ENCODE results near the gene ELAPOR2.
"Not testable (repeated sequence)": the region's sequence is repeated elsewhere in the genome, so short reads cannot be mapped to it uniquely, and the experiment has no call there.

ELAPOR2 gene, protein sequence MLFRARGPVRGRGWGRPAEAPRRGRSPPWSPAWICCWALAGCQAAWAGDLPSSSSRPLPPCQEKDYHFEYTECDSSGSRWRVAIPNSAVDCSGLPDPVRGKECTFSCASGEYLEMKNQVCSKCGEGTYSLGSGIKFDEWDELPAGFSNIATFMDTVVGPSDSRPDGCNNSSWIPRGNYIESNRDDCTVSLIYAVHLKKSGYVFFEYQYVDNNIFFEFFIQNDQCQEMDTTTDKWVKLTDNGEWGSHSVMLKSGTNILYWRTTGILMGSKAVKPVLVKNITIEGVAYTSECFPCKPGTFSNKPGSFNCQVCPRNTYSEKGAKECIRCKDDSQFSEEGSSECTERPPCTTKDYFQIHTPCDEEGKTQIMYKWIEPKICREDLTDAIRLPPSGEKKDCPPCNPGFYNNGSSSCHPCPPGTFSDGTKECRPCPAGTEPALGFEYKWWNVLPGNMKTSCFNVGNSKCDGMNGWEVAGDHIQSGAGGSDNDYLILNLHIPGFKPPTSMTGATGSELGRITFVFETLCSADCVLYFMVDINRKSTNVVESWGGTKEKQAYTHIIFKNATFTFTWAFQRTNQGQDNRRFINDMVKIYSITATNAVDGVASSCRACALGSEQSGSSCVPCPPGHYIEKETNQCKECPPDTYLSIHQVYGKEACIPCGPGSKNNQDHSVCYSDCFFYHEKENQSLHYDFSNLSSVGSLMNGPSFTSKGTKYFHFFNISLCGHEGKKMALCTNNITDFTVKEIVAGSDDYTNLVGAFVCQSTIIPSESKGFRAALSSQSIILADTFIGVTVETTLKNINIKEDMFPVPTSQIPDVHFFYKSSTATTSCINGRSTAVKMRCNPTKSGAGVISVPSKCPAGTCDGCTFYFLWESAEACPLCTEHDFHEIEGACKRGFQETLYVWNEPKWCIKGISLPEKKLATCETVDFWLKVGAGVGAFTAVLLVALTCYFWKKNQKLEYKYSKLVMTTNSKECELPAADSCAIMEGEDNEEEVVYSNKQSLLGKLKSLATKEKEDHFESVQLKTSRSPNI

DNA sequence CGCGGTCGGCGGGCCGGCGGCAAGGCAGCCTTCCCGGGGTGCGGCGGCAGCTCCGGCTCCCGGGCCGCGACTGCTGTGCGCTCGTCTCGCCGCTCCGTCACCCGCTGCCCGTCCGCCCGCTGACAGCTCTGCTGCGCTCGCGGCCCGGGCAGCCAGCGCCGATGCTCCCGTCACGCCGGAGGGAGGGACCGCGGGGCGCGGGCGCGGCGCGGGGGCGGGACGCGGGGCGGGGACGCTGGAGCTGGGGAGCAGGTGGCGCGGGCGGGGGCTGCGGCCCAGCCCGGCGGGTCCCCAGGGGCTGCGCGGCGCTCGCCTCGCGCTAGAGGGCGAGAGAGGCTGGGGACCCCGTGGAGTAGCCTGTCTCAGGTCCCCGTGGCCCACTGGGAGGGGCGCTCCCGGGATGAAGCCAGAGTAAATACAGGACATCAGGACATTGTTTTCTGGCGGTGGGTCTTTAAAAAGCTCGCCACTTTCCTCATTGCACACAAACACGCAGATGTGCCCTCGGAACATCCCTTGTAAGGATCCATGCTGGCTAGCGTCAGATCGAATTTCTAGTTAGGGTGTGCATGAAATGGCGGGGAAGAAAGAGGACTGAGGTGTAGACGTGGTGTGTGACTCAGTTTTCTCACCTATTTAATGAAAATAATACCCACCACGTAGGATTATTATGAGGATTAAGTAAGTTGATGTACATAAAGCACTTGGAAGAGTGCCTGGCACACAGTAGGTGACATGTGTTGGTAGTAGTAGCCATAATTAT lies at the start of gene ELAPOR2:
Gene ELAPOR2 (minus strand): TSS at position 130 of the 763 bp plus-strand sequence. CDS start 141 bp downstream, outside the sequence.
- DNase-seq: peak; percentile 77

DNA sequence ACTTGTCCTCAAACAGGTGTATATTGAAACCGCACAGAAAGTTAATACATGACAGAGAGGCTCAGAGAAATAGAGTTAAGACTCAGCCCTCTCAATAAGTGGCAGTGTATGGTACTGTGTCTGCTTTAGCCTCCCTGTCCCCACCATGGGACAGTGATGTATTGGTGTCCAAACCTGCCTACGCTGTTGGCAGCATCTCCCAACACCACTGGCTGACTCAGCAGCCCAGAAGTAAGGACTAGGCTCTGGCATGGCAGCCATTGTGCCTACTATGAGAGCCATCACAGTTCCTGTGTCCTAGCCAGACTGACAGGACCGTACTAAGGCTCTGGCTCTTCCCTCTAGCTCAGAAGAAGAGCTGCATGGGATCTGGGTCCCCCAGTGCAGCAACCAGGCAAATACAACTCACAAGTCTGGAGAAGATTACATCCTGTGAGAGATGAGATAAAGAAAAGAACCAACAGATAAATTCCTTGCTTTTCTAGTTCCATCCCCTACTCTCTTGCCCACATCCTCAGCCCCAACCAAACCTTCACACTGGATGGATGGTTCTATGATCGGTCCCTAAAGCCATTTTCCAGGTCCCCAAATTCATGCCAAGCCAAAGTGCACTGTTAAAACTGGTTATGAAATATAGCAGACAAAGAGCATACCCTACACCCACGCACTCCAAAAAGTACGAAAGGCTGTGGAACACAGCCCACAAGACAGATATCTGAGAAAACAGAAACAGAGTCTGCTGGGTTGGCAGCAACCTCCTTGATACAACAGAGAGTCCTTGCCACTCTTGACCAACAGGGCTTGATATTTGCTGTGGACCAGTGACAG lies 48.7 kb upstream of the ELAPOR2 start:
- peak; percentile 38 for DNase-seq

DNA sequence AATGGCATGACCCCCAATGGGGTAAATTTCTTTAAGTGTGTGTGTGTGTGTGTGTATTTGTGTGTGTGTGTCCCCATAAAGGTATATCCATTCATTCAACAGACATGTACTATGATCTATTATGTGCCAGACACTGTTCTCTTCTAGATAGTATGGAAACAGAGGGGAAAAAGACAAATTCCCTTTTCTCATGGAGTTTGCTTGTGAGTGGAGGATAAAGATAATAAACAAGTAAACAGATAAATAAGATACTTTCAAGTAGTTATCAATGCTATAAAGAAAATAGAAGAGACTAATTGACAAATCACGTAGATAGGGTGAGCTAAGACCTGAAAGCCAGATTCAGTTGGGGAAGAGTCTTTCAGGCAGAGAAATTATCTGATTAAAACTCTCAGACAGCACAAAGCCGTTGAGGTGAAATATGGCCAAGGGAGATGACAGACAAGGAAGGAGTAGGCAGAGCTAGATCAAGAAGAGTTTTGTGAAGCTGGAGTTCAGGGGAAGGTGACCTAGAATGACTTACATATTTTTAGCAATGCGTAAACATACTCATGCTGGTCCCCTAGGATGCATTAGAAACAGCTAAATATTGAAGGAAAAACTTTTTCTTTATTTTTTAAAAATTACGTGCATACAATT lies 47.6 kb upstream of the ELAPOR2 start:
- peak; percentile 25 for DNase-seq

DNA sequence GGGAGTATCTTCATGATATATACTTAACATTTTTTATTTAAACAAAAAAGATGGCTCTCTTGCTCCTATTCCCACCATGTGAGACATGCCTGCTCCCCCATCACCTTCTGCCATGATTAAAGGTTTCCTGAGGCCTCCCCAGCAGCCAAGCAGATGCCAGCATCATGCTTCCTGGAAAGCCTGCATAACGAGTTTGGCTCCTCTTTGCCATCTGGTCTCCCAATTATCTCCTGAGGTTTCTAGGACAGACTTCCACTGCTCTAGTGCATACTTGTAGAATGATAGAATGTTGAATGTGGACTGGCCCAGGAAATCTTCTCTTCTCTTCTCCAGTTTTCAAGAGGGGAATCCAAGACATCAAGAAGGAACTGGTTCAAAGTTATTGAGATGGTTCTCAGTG lies 45.9 kb upstream of the ELAPOR2 start:
- DNase-seq: no peak

DNA sequence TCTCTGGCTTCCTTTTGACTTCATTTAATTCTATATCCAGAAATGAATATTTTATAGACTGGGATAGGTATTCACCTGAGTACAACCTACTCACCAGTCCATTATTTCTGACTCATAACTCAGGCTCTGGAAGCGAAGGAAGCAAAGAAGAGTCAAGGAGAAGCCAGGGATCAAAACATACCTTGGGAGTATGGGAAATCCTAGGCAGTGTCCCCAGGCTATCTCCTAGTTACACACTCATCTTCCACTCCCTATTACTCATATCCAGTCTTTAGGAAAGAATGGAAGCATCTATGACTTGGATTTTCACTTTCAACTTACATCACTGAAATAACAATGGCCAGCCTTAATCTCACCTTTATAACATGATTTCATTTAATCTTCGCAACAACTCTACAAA lies 40.9 kb upstream of the ELAPOR2 start:
- DNase-seq: no peak

DNA sequence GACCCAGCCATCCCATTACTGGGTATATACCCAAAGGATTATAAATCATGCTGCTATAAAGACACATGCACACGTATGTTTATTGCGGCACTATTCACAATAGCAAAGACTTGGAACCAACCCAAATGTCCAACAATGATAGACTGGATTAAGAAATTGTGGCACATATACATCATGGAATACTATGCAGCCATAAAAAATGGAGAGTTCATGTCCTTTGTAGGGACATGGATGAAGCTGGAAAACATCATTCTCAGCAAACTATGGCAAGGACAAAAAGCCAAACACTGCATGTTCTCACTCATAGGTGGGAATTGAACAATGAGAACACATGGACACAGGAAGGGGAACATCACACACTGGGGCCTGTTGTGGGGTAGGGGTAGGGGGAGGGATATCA lies 37.9 kb upstream of the ELAPOR2 start:
- not testable (repeated sequence) for DNase-seq

DNA sequence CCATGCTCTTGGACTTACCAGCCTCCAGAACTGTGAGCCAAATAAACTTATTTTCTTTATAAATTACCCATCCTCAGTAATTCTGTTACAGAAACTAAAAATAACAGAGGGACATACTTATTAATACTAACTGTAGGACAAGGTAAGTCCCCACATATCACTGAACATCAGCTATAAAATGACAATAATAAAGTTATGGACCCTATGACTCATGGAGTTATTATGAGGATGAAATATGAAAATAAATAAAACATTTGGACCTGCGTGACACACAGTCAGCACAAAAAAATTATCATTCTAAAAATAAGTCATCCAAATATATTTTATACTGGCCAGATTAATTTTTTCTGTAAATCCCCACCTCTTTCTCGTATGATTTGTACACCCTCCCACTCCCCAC lies 34.9 kb upstream of the ELAPOR2 start:
- DNase-seq: no peak

DNA sequence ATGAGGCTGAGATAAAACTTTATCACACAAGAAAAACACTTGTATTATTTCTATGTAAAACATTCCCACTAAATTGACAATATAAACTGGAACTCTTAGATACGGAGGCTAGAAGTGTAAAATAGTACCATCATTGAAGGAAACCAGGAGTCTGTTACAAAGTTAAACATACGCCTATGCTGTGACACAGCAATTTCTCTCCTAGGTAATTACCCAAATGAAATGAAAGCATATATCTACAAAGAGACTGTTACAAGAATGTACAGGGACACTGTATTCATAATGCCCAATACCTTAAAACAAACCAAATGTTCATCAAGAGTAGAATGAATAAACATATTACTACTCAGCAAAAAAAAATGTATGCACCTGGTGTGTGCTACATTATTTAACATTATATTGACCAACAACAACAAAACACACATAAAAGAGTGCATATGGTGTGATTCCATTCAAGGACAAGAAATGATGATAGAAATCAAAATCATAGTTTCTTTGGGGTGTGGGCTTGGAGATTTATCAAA lies 33.2 kb upstream of the ELAPOR2 start:
- DNase-seq: no peak

DNA sequence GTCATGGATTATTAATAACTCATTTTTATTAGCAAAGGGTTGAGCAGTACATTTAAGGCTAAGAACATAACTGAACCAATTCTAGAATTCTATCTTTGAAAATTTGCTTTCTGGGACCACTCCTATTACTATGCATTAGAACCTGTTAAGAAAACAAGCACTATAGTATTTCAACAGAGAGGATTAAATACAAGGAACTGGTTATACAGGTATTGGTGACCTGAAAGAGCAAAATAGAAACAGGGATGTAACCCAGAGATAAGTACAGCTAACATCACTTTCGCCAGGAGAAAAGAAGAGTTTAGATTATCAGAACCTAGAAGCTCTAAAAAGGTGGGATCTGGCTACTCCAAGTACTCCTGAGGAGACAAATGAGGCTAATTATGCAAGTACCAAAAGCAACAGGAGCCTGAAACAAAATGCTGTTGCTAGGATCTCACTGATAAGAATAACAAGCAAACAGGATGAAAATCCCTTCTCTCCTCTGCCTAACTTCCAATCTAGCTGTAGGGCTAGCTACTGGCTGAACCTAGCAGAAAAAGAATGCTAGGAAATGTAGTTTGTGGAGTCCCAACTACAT lies 32.1 kb upstream of the ELAPOR2 start:
- no peak for DNase-seq

DNA sequence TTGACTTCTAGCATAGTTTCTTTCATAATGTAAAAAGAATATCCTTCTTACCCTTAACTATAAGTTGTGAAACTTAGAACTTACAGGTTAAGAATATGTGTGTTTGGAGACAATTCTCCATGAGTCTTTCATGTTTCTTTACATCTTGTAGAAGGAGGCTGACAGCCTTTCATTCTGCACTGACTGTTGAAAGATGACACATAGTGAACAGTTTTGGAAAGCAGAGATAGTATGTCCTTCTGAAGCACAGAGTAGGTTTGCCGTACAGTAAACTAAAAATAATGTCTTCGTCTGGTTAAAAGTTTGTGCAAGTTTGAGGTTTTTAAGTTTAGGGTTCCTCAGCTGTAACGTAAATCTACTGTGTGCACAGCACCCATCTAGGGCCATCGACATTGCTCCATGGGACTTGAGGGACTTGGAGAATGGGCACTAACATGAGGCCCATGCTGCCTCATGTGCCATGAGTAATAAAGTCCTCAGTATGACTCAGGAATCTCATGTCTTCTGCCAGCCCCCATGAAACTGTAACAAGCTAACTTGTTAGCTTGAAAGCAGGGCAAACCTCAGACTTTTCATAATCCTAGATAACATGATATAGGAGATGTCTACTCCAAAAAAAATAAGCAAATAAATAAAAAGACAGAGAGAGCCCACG lies 24.5 kb upstream of the ELAPOR2 start:
- no peak for DNase-seq

DNA sequence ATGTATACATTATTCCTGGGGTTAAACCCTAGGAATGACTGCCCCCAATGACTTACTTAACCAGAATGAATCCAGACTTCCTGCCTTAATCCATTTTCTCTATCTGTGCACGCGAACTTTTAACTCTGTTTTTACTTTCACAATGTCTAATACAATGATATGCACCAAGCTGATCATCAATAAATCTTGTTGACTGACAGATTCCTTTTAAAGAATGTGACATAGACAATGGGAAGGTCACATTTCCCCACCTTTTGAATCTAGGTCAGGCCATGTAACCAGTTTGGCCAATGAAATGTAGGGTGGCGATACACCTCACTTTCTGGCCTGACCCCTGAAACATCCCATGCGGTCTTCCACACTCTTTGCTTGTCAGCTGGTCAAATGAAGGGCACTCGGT lies 23.2 kb upstream of the ELAPOR2 start:
- DNase-seq: no peak

DNA sequence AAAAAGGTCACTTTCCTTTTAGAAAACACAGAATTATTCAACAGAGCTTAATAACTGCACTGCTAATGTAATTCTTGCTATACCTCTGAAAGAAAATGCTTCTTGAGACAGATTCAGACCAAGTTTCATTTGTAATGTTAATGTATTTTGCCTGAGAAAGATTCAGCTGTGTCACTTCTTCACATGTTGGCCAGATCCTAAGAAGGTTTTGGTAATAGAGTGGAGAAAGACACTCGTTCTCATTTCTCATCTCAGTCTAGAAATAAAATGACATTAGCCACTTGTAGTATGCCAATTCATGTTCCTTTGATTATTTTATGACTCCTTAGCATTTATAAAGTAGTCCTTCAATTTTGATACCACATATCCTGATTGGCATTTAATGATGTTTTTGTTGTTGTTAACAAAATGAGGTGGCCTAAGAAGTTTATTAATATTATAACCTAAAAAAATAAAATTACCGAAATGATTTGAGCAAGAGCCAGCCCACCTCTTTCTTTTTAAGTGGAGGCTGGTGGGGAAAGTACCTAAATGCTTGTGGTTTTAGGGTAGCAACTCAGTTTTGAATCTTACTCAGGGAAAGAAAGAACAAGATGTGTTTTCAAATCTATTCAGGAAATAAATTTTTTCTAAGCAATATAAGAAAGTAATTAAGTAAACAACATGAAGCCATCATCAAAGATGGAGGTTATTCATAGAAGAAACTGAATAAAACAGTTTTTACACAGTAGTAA lies 16.4 kb upstream of the ELAPOR2 start:
- no peak for DNase-seq

DNA sequence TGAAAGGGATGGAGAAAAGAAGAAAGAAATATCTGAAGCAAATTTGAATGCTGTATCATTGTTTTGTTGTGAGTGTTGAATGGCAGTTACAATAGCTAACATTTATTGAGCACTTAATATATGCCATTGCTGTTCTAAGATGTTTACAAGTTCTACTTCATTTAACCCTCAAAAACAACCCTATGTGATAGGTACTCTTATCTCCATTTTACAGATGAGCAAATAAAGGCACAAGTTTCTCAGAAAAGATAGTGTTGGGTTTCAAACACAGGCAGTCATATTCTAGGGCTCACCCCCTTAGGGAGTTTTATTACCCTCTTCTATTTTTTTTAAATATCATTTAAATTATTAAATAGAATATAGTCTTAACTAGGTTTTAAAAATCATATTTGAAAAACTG lies 8.3 kb upstream of the ELAPOR2 start:
- no peak for DNase-seq

DNA sequence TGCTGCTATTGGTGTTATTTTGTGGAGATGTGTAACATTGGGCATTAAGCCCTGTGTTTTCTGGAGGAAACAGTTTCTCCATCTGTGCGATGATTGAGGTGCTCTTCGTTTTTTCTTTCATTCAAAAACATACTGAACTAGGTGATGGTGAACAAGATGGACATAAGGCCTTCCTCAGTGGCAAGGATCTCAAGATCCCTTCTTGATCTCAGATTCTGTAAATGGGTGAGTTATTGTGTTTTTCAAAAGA lies 759 bp upstream of the ELAPOR2 start:
- peak; percentile 7 for DNase-seq

DNA sequence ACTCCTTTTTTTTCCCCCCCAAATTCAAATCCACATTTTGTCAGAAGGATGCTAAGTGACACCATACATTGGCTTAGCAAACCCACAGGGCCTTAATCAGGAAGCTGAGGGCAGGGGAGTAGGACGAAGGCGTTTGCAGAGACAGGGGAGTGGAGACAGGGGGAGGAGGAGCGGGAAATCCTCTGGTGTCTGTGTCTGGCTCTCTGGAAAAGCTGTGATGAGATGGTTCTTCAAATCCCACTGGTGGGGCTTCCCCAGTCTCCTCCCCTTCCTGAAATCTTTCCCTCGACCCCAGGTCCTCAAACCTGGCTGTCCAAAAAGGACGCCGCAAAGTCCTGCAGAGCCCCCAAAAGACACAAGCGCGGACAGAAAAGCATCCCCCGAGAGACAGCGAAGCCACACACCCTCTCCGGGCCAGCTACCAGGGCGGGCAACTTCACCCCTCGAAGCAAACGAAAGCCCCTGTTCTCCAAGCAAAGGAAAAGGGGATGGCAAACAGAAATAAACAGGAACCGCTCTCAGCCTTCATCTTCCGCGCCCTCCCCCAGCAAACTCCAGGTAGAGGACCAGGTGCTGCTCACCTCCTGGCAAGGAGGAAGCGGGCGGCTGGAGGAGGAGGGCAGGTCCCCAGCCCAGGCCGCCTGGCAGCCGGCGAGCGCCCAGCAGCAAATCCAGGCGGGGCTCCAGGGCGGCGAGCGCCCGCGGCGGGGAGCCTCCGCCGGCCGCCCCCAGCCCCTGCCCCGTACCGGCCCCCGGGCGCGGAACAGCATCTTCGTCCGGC lies 520 bp downstream of the ELAPOR2 start:
- peak; percentile 16 for DNase-seq

DNA sequence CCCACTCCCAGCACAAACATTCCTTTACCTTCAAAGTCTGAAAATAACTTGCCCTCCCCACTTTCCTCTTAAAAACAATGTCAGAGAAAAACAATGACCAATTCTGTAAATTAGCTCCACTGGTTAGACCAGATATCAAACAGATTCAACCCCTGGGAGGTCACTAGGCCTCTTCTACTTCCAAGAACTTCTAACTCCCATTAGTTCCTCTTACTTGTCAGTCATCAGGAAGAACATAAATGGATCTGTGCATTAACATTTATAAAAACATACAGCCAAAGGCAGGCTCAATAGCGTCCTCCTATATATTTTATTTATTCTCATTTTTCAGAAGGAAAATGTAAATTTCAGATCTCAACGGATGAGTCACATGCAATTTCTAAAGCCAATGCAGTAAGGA lies 2.2 kb downstream of the ELAPOR2 start:
- DNase-seq: no peak

DNA sequence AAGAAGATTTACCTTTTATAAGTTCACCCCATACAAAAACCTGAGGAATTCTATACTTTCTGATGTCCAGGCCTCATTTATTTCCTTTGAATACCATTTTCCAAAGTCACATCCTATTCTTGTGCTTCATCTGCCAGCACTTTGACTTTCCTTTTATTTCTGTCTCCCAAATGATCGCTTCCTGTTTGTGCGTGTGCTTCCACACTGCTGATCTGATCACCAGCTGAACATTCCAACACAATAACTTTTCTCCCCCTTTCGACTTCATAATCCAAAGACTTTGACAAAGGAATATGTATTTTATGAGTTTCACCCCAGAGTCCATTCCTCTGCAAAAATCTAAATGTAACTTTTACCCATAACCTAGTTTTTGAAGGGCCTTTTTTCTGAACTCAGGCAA lies 3.1 kb downstream of the ELAPOR2 start:
- DNase-seq: no peak

DNA sequence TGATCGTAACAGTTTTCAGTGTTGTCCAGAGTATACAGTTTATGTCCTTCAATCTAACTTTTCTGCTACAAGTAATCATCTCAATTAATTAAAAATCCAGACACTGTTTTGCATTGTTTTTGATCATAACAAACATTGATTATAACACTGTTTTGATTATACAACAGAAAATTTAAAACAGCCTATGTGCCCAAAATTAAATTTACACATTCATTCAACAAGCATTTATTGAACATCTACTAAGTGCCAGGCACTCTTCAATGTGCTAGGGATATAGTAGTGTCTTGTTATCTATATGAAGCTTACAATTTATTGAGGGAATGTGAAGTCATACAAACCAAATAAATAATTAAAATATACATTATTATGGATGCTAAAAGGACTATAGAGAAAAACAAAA lies 10.6 kb downstream of the ELAPOR2 start:
- no peak for DNase-seq

DNA sequence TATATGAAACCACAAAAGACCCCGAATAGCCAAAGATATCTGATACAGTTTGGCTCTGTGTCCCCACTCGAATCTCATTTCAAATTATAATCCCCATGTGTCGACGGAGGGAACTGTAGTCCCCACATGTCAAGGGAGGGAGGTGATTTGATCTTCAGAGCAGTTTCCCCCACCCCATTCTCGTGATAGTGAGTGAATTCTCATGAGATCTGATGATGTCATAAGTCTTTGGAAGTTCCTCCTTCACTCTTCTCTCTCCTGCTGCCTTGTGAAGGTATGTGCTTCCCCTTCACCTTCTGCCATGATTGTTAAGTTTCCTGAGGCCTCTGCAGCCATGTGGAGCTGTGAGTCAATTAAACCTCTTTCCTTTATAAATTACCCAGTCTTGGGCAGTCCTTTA lies 13.0 kb downstream of the ELAPOR2 start:
- DNase-seq: no peak

Data from hematopoietic multipotent progenitor cell treated with erythropoietin and hydrocortisone succinate and interleukin-3 and kit ligand, for 6 days (in vitro differentiated cells).